ENCODE measurements around the gene AHCYL2.
A peak's percentile ranks its signal among the peaks of the same experiment; 100 is the strongest.
"Not testable (repeated sequence)": the region's sequence is repeated elsewhere in the genome, so short reads cannot be mapped to it uniquely, and the experiment has no call there.

Gene AHCYL2

GRCh38 chr7:129245533-129245932 is 20.7 kb downstream of the AHCYL2 start:
- DNase-seq: no peak

GRCh38 chr7:129247087-129247486 is 22.3 kb downstream of the AHCYL2 start:
- DNase-seq: no peak

- DNase-seq: no peak
These were observed 27.3 kb downstream of the AHCYL2 start for GRCh38 chr7:129252128-129252527.

- DNase-seq: not testable (repeated sequence)
These were observed 27.8 kb downstream of the AHCYL2 start for GRCh38 chr7:129252603-129253002.

GRCh38 chr7:129255800-129256199 is 31.0 kb downstream of the AHCYL2 start:
- no peak for DNase-seq

GRCh38 chr7:129256221-129256620 is 31.4 kb downstream of the AHCYL2 start:
- no peak for DNase-seq

GRCh38 chr7:129257168-129257567 is 32.3 kb downstream of the AHCYL2 start:
- DNase-seq: no peak

- no peak for DNase-seq
These were observed 34.0 kb downstream of the AHCYL2 start for GRCh38 chr7:129258649-129259389.

GRCh38 chr7:129262324-129262723 is 37.5 kb downstream of the AHCYL2 start:
- DNase-seq: no peak

- DNase-seq: no peak
These were observed 38.3 kb downstream of the AHCYL2 start for GRCh38 chr7:129263168-129263567.

GRCh38 chr7:129264534-129264933 is 39.7 kb downstream of the AHCYL2 start:
- no peak for DNase-seq

GRCh38 chr7:129265328-129265727 is 40.5 kb downstream of the AHCYL2 start:
- DNase-seq: no peak

- no peak for DNase-seq
These were observed 41.4 kb downstream of the AHCYL2 start for GRCh38 chr7:129266181-129266580.

GRCh38 chr7:129270077-129270476 is 45.2 kb downstream of the AHCYL2 start:
- no peak for DNase-seq

- peak; percentile 78 for DNase-seq
These were observed 46.9 kb downstream of the AHCYL2 start for GRCh38 chr7:129271500-129272355.

GRCh38 chr7:129273936-129274335 is 49.1 kb downstream of the AHCYL2 start:
- no peak for DNase-seq

- DNase-seq: no peak
These were observed 52.8 kb downstream of the AHCYL2 start for GRCh38 chr7:129277629-129278028.

- no peak for DNase-seq
These were observed 53.9 kb downstream of the AHCYL2 start for GRCh38 chr7:129278688-129279087.

GRCh38 chr7:129279757-129280156 is 54.9 kb downstream of the AHCYL2 start:
- no peak for DNase-seq

GRCh38 chr7:129281163-129281562 is 56.3 kb downstream of the AHCYL2 start:
- no peak for DNase-seq

- no peak for DNase-seq
These were observed 58.0 kb downstream of the AHCYL2 start for GRCh38 chr7:129282865-129283264.

- no peak for DNase-seq
These were observed 59.1 kb downstream of the AHCYL2 start for GRCh38 chr7:129283936-129284335.

GRCh38 chr7:129285111-129285510 is 60.3 kb downstream of the AHCYL2 start:
- no peak for DNase-seq

GRCh38 chr7:129292861-129293260 is 68.0 kb downstream of the AHCYL2 start:
- no peak for DNase-seq
